ENCODE results near the gene NDUFB5.

Gene NDUFB5

GRCh38 chr3:179580992-179581391, 23.6 kb upstream of the NDUFB5 start:
- FAIRE-seq (no peak), DNase-seq (ENCODE audit: insufficient read length, low spot score) (no peak)
- TF ChIP-seq CTCF (IDR thresholded peaks at IDR 0.05; ENCODE audit: insufficient read depth, missing control alignments) = no peak

- no peak for DNase-seq (ENCODE audit: insufficient read length, low spot score)
- no peak for FAIRE-seq
- TF ChIP-seq CTCF (IDR thresholded peaks at IDR 0.05; ENCODE audit: insufficient read depth, missing control alignments) = no peak
These were observed 15.5 kb upstream of the NDUFB5 start for GRCh38 chr3:179589143-179589542.

- TF ChIP-seq CTCF (IDR thresholded peaks at IDR 0.05; ENCODE audit: insufficient read depth, missing control alignments) = no peak
- FAIRE-seq (no peak), DNase-seq (ENCODE audit: insufficient read length, low spot score) (no peak)
These were observed 13.9 kb upstream of the NDUFB5 start for GRCh38 chr3:179590669-179591068.

- no peak for DNase-seq (ENCODE audit: insufficient read length, low spot score)
- no peak for TF ChIP-seq CTCF (IDR thresholded peaks at IDR 0.05; ENCODE audit: insufficient read depth, missing control alignments)
- FAIRE-seq = no peak
These were observed 13.3 kb upstream of the NDUFB5 start for GRCh38 chr3:179591313-179591712.

- FAIRE-seq (no peak), DNase-seq (ENCODE audit: insufficient read length, low spot score) (no peak)
- TF ChIP-seq CTCF (IDR thresholded peaks at IDR 0.05; ENCODE audit: insufficient read depth, missing control alignments) = no peak
These were observed 5.1 kb upstream of the NDUFB5 start for GRCh38 chr3:179599531-179599930.

- FAIRE-seq = no peak
- no peak for TF ChIP-seq CTCF (IDR thresholded peaks at IDR 0.05; ENCODE audit: insufficient read depth, missing control alignments)
- no peak for DNase-seq (ENCODE audit: insufficient read length, low spot score)
These were observed 1.3 kb upstream of the NDUFB5 start for GRCh38 chr3:179603321-179603720.

- no peak for FAIRE-seq
- no peak for TF ChIP-seq CTCF (IDR thresholded peaks at IDR 0.05; ENCODE audit: insufficient read depth, missing control alignments)
- DNase-seq (ENCODE audit: insufficient read length, low spot score) = no peak
These were observed 763 bp upstream of the NDUFB5 start for GRCh38 chr3:179603831-179604230.
